Stimulated activated naive CD4-positive, alpha-beta T cell (primary cell): ENCODE data around the gene ZNF189.

Experiments used
- DNase-seq, 6 experiments: peaks; one replicate each; lab custom pipeline; 2025; lab: John Stamatoyannopoulos, UW

ZNF189 gene

GRCh38 chr9:101418518-101419430 lies 20.1 kb downstream of the ZNF189 start:
- DNase-seq = no peak

- no peak for DNase-seq
Observed at GRCh38 chr9:101419863-101420262, 21.2 kb downstream of the ZNF189 start.

GRCh38 chr9:101421653-101422065 lies 23.0 kb downstream of the ZNF189 start:
- DNase-seq = no peak

- no peak for DNase-seq
Observed at GRCh38 chr9:101427358-101427757, 28.7 kb downstream of the ZNF189 start.

GRCh38 chr9:101427957-101428655 lies 29.5 kb downstream of the ZNF189 start:
- no peak for DNase-seq

- no peak for DNase-seq
Observed at GRCh38 chr9:101428909-101429308, 30.3 kb downstream of the ZNF189 start.

- no peak for DNase-seq
Observed at GRCh38 chr9:101429736-101430135, 31.1 kb downstream of the ZNF189 start.

GRCh38 chr9:101432171-101432570 lies 33.5 kb downstream of the ZNF189 start:
- no peak for DNase-seq

- no peak for DNase-seq
Observed at GRCh38 chr9:101432740-101433139, 34.1 kb downstream of the ZNF189 start.

- DNase-seq = no peak
Observed at GRCh38 chr9:101433229-101433628, 34.6 kb downstream of the ZNF189 start.

GRCh38 chr9:101434998-101435397 lies 36.3 kb downstream of the ZNF189 start:
- no peak for DNase-seq

GRCh38 chr9:101435601-101436079 lies 37.0 kb downstream of the ZNF189 start, which contains the start of gene ALDOB:
Gene ALDOB, minus strand, starts transcription at chr9:101435774. Its CDS starts 4,887 bp downstream, at chr9:101430887.
- DNase-seq = no peak

GRCh38 chr9:101437806-101438232 lies 39.2 kb downstream of the ZNF189 start:
- no peak for DNase-seq

GRCh38 chr9:101438523-101438922 lies 39.9 kb downstream of the ZNF189 start:
- no peak for DNase-seq

- no peak for DNase-seq
Observed at GRCh38 chr9:101440714-101441230, 42.1 kb downstream of the ZNF189 start.

GRCh38 chr9:101442318-101442717 lies 43.7 kb downstream of the ZNF189 start:
- DNase-seq = no peak

- DNase-seq = no peak
Observed at GRCh38 chr9:101442736-101443135, 44.1 kb downstream of the ZNF189 start.

GRCh38 chr9:101443364-101443771 lies 44.7 kb downstream of the ZNF189 start:
- DNase-seq = no peak

- no peak for DNase-seq
Observed at GRCh38 chr9:101445353-101446029, 46.8 kb downstream of the ZNF189 start.

- DNase-seq = no peak
Observed at GRCh38 chr9:101446732-101447131, 48.1 kb downstream of the ZNF189 start.

- DNase-seq = no peak
Observed at GRCh38 chr9:101448680-101449070, 50.0 kb downstream of the ZNF189 start.
